Natural killer cell (primary cell): Measurements from ENCODE around the gene JAK3. TPM values are rescaled to one million over a fixed set of nuclear protein-coding genes. Genes with fewer than 3 reads are reported as not detected.

Experiments used
- ATAC-seq, 3 donors: fragments of 150-1000 bp in 2 of 3; fragments of 200-7000 bp in 1 of 3; cut with Tn5 transposase; 1 replicate in 1 of 3; 2 replicates in 2 of 3; pipeline ENCODE4 v1.10.0; 2021; ENCODE audit warnings: mild to moderate bottlenecking in 2 of 3, moderate library complexity in 2 of 3
- DNase-seq, 2 donors: peaks; one replicate each; pipeline versions ENCODE4 v3.0.0 to v3.0.0-alpha.2; 2013 to 2021; ENCODE audit warnings: mixed read lengths in 1 of 2
- H3K27ac ChIP-seq: one replicate; pipeline ENCODE4 v1.5.1; 2013; ENCODE audit warnings: mild to moderate bottlenecking, low read length
- H3K27me3 ChIP-seq: one replicate; pipeline ENCODE4 v1.6.1; 2013; ENCODE audit warnings: low read length; ENCODE audit not compliant: control insufficient read depth, insufficient read depth
- H3K36me3 ChIP-seq: one replicate; pipeline ENCODE4 v1.6.1; 2013; ENCODE audit warnings: low read length; ENCODE audit not compliant: control insufficient read depth, insufficient read depth
- H3K4me1 ChIP-seq: one replicate; pipeline ENCODE4 v1.6.1; 2013; ENCODE audit warnings: low read length; ENCODE audit not compliant: control insufficient read depth, insufficient read depth
- H3K4me3 ChIP-seq: one replicate; pipeline ENCODE4 v1.5.1; 2013; ENCODE audit warnings: low read length
- H3K9me3 ChIP-seq: one replicate; pipeline ENCODE4 v1.6.1; 2013; ENCODE audit warnings: low read length; ENCODE audit not compliant: control insufficient read depth, insufficient read depth
- H3K27ac Mint-ChIP-seq, 2 donors: one replicate each; pipeline ENCODE4 v1.8.0; 2022; ENCODE audit warnings: mild to moderate bottlenecking in 2 of 2, mixed read lengths in 2 of 2, moderate library complexity in 1 of 2
- H3K27me3 Mint-ChIP-seq, 2 donors: one replicate each; pipeline ENCODE4 v1.8.0; 2022; ENCODE audit warnings: low read depth in 2 of 2, mixed read lengths in 2 of 2
- H3K36me3 Mint-ChIP-seq: one replicate; pipeline ENCODE4 v1.8.0; 2022; ENCODE audit warnings: mixed read lengths
- H3K4me1 Mint-ChIP-seq, 2 donors: one replicate each; pipeline ENCODE4 v1.8.0; 2022; ENCODE audit warnings: mixed read lengths in 2 of 2
- H3K4me3 Mint-ChIP-seq: one replicate; pipeline ENCODE4 v1.8.0; 2022; ENCODE audit warnings: mild to moderate bottlenecking, moderate library complexity, mixed read lengths
- H3K9me3 Mint-ChIP-seq, 2 donors: one replicate each; pipeline ENCODE4 v1.8.0; 2022; ENCODE audit warnings: mixed read lengths in 2 of 2
- WGBS: methylation state at CpG from one replicate; pipeline ENCODE4 v1.1.7; 2013; ENCODE audit warnings: missing lambda C conversion rate; ENCODE audit not compliant: insufficient coverage; 5-methylcytosine and 5-hydroxymethylcytosine counted together
- intact Hi-C: fragments of 100-400 bp; cut with micrococcal nuclease; formaldehyde crosslinking; loops from one replicate; pipeline ENCODE4 v1.14.2; 2022
- total RNA-seq, 4 donors: library from RNA; stranded (reverse); fragments of 120-200 nt in 1 of 4; gene quantifications; one replicate each; pipeline versions ENCODE4 v1.2.3 to v1.2.4, GENCODE V29; 2013 to 2022
- TF ChIP-seq, protein P1 (sequence below): fragments of 200-600 bp; IDR thresholded peaks from one replicate; pipeline ENCODE4 v1.8.0; 2022; ENCODE audit warnings: antibody characterized with exemption

JAK3 gene
- total RNA-seq, 3 donors from 2014 or later (not counting 1 experiment from before 2014, with no cell fraction given): 72.1 to 105 (median 96.1) TPM

DNA sequence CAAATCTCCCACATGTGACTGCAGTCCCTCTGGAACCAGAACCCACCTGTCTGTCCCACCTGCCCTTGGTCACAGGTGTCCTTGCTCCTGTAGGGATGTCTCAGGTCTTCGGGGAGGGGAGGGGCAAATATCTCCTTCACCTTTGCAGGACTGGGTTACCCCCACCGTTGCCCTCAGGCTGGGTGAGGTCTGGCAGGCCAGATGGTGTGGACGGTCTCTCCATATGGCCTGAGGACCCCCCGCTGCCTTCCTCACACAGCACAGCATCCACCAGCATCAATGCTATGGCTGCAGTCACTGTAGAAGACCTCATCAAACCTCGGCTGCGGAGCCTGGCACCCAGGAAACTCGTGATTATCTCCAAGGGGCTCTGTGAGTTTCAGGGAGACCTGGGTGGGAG lies 33.9 kb upstream of the JAK3 start:
- no peaks in the 10 kb centered on the region for H3K36me3 ChIP-seq
- TF ChIP-seq, protein P1, sequence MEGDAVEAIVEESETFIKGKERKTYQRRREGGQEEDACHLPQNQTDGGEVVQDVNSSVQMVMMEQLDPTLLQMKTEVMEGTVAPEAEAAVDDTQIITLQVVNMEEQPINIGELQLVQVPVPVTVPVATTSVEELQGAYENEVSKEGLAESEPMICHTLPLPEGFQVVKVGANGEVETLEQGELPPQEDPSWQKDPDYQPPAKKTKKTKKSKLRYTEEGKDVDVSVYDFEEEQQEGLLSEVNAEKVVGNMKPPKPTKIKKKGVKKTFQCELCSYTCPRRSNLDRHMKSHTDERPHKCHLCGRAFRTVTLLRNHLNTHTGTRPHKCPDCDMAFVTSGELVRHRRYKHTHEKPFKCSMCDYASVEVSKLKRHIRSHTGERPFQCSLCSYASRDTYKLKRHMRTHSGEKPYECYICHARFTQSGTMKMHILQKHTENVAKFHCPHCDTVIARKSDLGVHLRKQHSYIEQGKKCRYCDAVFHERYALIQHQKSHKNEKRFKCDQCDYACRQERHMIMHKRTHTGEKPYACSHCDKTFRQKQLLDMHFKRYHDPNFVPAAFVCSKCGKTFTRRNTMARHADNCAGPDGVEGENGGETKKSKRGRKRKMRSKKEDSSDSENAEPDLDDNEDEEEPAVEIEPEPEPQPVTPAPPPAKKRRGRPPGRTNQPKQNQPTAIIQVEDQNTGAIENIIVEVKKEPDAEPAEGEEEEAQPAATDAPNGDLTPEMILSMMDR: no peak
- H3K9me3 ChIP-seq: no peaks in the 10 kb centered on the region
- H3K27ac ChIP-seq: no peak overlapping the region
- DNase-seq (no peak), ATAC-seq (no peak)
- Mint-ChIP-seq H3K27ac (no peak overlapping the region), H3K4me3 (no peak overlapping the region), H3K4me1 (no peaks in the 10 kb centered on the region), H3K27me3 (no peaks in the 10 kb centered on the region), H3K36me3 (no peaks in the 10 kb centered on the region), H3K9me3 (no peaks in the 10 kb centered on the region)
- no peak overlapping the region for H3K4me3 ChIP-seq
- H3K27me3 ChIP-seq: no peaks in the 10 kb centered on the region
- whole genome bisulfite sequencing: 85% methylated on average over 7 of the region's 7 CpGs
- peaks cover 8% of the 10 kb centered on the region for H3K4me1 ChIP-seq
- intact Hi-C loops: no loop called here

DNA sequence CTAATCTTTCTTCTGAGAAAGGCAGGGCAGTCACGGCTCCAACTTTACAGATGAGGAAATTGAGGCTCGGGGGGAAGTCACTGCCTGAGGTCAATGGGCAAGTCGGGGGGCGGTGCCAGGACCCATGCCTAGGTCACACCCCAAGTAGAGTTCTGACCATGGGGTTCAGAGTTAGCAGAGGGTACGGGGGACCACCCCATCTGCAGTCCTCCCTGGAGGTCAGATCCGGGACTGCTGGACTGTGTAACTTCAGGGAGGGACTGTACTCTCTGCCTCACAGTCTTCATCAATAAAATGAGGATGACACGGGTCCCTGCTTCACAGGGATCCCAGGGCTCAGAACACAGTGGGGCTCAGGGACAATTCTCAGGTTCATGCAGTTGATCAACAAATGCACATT lies 31.7 kb upstream of the JAK3 start:
- Mint-ChIP-seq H3K9me3 (no peaks in the 10 kb centered on the region), H3K36me3 (no peaks in the 10 kb centered on the region), H3K4me3 (no peak overlapping the region), H3K27ac (no peak overlapping the region), H3K4me1 (peaks cover 0 to 4% of the 10 kb centered on the region in 2 donors), H3K27me3 (peaks cover 0 to 3% of the 10 kb centered on the region in 2 donors)
- Histone ChIP-seq H3K9me3 (no peaks in the 10 kb centered on the region), H3K4me1 (peaks cover 8% of the 10 kb centered on the region), H3K4me3 (no peak overlapping the region), H3K27me3 (no peaks in the 10 kb centered on the region), H3K36me3 (no peaks in the 10 kb centered on the region), H3K27ac (no peak overlapping the region)
- DNase-seq (no peak), ATAC-seq (no peak)
- 85% methylated on average over 7 of the region's 7 CpGs for WGBS
- TF ChIP-seq, protein P1: no peak
- intact Hi-C loops: no loop called here

DNA sequence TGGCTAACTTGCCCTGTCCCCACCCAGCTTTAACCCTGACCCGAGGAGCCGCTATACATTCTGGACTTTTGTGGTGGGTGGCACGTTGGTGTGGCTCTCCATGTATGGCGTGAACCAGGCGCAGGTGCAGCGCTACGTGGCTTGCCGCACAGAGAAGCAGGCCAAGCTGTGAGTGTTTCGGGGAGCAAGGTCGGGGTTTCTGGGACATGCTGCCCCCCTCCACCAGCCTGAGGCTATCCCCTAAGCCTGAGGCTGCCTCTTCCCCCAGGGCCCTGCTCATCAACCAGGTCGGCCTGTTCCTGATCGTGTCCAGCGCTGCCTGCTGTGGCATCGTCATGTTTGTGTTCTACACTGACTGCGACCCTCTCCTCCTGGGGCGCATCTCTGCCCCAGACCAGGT lies 29.9 kb upstream of the JAK3 start:
- ATAC-seq (no peak), DNase-seq (no peak)
- no peaks in the 10 kb centered on the region for H3K36me3 ChIP-seq
- Mint-ChIP-seq H3K9me3 (no peaks in the 10 kb centered on the region), H3K4me1 (peaks cover 0 to 8% of the 10 kb centered on the region in 2 donors), H3K4me3 (no peak overlapping the region), H3K36me3 (no peaks in the 10 kb centered on the region), H3K27me3 (peaks cover 0 to 3% of the 10 kb centered on the region in 2 donors), H3K27ac (no peak overlapping the region)
- peaks cover 7% of the 10 kb centered on the region for H3K27me3 ChIP-seq
- 89% methylated on average over 16 of the region's 16 CpGs for WGBS
- intact Hi-C loops: no loop called here
- no peaks in the 10 kb centered on the region for H3K9me3 ChIP-seq
- H3K4me1 ChIP-seq: peaks cover 16% of the 10 kb centered on the region
- no peak overlapping the region for H3K4me3 ChIP-seq
- TF ChIP-seq, protein P1: no peak
- H3K27ac ChIP-seq: no peak overlapping the region

DNA sequence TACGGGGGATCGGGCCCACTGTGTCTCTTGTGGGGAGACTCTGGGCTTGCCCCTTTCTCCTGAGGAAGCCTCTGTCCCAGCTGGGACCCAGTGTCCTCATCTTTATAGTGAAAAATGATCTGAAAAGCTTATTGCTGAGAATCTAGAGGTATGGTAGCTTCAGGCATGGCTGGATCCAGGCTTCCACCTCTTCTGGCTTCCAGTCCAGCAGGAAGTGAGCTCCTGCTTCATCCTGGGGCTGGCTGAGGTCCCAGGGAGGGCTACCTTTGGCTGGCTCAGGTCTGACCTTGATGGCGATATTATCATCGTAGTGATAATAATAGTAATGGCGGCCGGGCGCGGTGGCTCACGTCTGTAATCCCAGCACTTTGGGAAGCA lies 27.0 kb upstream of the JAK3 start:
- H3K27ac Mint-ChIP-seq: no peak overlapping the region
- H3K9me3 ChIP-seq: no peaks in the 10 kb centered on the region
- H3K27me3 Mint-ChIP-seq: peaks cover 6 to 16% of the 10 kb centered on the region in 2 donors
- H3K4me1 Mint-ChIP-seq: peaks cover 0 to 19% of the 10 kb centered on the region in 2 donors
- TF ChIP-seq, protein P1: no peak
- peaks cover 18% of the 10 kb centered on the region for H3K27me3 ChIP-seq
- peak overlapping the region; percentile 47 for H3K4me3 Mint-ChIP-seq
- H3K9me3 Mint-ChIP-seq: no peaks in the 10 kb centered on the region
- DNase-seq (no peak), ATAC-seq (no peak)
- 92% methylated on average over 9 of the region's 9 CpGs for WGBS
- H3K27ac ChIP-seq: no peak overlapping the region
- H3K36me3 ChIP-seq: no peaks in the 10 kb centered on the region
- no peak overlapping the region for H3K4me3 ChIP-seq
- H3K36me3 Mint-ChIP-seq: no peaks in the 10 kb centered on the region
- peaks cover 29% of the 10 kb centered on the region for H3K4me1 ChIP-seq
- intact Hi-C loops: no loop called here
